ENCODE data around the gene ZIC2.

ZIC2 gene

GRCh38 chr13:99959127-99959539, 22.5 kb upstream of the ZIC2 start:
- TF ChIP-seq CTCF (IDR thresholded peaks at IDR 0.05; ENCODE audit: control extremely low read depth, extremely low read depth, low read depth, missing control alignments) = no peak
- CTCF ChIA-PET = interaction anchor here (1.2 kb wide), 1 partner anchor 9 kb away, joined by 3 read pairs; no protein-coding TSS in a partner anchor
- DNase-seq (ENCODE audit: extremely low spot score) = no peak
- POLR2A ChIA-PET = no interaction called here

DNA sequence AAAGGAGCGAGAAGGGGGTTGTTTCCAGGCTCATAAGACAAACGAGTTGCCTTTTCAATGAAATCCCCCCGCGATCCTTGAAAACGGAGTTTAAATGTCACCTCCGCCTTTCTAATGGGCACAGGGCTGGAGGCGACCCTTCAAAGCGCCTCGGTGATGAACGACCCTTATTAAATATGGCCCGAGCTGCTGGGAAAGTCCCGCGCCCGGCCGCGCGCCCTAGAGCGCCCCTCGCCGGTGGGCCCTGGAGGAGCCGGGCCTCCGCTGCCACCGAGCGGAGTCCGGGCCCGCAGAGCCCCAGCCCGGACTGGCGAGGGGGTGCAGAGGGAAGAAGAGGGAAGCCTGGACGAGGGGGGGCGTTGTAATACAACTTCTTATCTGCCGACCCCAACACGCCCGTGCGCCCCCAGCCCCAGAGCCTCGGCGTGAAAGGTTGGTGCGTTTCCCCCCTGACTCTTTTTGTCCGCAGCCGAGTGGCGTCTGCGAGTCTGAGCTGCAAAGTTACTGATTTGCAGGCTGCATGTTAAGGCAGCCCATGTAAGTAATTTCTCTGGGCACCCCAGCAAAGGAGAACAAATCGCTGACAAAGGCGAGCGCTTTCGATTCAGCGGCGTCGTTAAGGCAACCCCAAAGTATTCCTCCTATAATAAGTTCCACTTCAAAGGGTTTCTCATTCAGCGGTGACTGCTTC, 21.9 kb upstream of the ZIC2 start:
- DNase-seq (ENCODE audit: extremely low spot score) = no peak
- CTCF ChIA-PET = no interaction called here
- POLR2A ChIA-PET = no interaction called here
- no peak for TF ChIP-seq CTCF (IDR thresholded peaks at IDR 0.05; ENCODE audit: control extremely low read depth, extremely low read depth, low read depth, missing control alignments)

DNA sequence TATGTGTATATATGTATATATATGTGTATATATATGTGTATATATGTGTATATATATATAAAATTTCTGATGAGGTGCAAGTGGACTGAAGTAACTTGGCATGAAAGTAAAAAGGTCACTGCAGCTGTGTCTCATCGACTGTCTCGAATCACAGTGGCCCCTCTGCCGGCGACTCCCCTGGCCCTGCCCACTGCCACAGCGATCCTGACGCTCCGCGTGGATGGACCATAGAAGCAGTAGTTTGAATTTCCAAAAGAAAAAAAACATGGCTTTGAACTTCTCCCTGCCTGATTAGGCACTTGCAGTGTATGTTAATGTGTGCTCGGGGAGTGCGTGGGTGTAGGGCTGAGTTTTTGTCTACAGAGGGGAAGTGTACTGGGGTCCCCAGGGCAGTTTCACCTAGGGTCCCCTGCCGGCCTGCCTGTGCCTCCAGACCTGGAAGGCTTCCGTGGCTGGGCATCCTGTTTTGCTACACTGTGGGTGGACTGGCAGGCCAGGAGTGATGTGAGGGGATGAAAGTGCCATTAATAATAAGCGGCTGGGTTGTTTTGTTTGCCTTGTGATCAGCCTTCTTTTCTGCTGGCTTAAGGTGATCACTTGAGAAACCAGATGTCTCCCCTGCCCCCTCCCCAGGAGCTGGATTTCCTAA, 20.8 kb upstream of the ZIC2 start:
- CTCF ChIA-PET = interaction anchor here (1.5 to 1.7 kb wide), 2 partner anchors 14 to 26 kb away, joined by 3 to 4 read pairs; no protein-coding TSS in a partner anchor
- TF ChIP-seq CTCF (IDR thresholded peaks at IDR 0.05; ENCODE audit: control extremely low read depth, extremely low read depth, low read depth, missing control alignments) = no peak
- DNase-seq (ENCODE audit: extremely low spot score) = no peak
- POLR2A ChIA-PET = no interaction called here

DNA sequence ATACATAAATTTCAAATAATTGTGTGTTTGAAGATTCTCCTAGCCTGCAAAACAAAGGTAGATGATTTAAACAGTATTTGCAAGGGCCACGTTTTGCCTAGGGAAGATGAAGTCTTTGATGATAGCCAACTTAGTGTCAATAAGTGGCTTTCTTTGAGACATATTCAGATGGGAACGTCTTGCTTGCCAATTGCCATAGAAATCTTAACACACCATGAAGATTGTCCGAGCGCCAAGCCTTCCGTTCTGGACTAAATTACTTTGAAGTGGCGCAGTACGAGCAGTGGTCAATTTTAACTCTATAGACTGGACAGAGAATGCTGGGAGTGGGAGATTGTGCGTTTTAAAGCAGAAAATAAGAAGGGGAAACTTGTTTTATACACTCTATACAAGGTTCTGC, 19.9 kb upstream of the ZIC2 start:
- CTCF ChIA-PET = interaction anchor here (1.5 to 1.7 kb wide), 2 partner anchors 13 to 25 kb away, joined by 3 to 4 read pairs; no protein-coding TSS in a partner anchor
- POLR2A ChIA-PET = no interaction called here
- no peak for DNase-seq (ENCODE audit: extremely low spot score)
- TF ChIP-seq CTCF (IDR thresholded peaks at IDR 0.05; ENCODE audit: control extremely low read depth, extremely low read depth, low read depth, missing control alignments) = no peak

- TF ChIP-seq CTCF (IDR thresholded peaks at IDR 0.05; ENCODE audit: control extremely low read depth, extremely low read depth, low read depth, missing control alignments) = no peak
- ChIA-PET CTCF (interaction anchor here (1.5 to 1.7 kb wide), 2 partner anchors 12 to 24 kb away, joined by 3 to 4 read pairs; no protein-coding TSS in a partner anchor), POLR2A (no interaction called here)
- no peak for DNase-seq (ENCODE audit: extremely low spot score)
These were observed 19.3 kb upstream of the ZIC2 start for GRCh38 chr13:99962242-99962641.

DNA sequence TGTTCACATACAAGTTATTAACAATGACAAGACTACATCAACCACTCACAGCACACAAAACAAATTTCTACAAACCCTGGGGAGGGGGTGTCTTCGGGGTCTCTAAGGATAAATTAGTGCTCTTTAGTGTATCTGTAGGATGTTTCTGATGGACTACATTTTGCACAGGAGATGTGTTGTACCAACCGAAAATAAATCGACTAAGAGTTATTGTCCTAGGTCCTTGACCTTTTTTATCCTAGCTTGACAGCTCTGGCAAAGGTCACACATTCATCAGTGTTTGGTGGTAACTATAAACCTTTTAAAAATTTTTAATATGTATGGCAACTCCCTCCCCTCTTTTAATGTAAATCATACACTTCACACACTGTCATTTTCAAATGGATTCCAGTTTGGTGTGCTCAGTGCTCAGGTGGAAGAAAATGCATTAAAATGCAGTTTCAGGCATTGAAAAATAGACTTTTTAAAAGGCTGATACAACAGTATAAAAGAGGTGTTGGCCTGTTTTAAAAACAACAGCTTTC, 17.7 kb upstream of the ZIC2 start:
- TF ChIP-seq CTCF (IDR thresholded peaks at IDR 0.05; ENCODE audit: control extremely low read depth, extremely low read depth, low read depth, missing control alignments) = no peak
- no peak for DNase-seq (ENCODE audit: extremely low spot score)
- ChIA-PET POLR2A (no interaction called here), CTCF (no interaction called here)
